Measurements from ENCODE around the gene CHRNB2.
A peak's percentile ranks its signal among the peaks of the same experiment; 100 is the strongest.

CHRNB2 gene

GRCh38 chr1:154546264-154547063, 21.1 kb upstream of the CHRNB2 start:
- ChIA-PET CTCF (interaction anchor here (0.6 to 14.3 kb wide), 72 partner anchors 9 to 473 kb away, joined by 3 to 369 read pairs (median 4); partner anchors contain the start of genes SHE, TDRD10 and UBE2Q1), POLR2A (interaction anchor here (0.7 kb wide), 1 partner anchor 60 kb away, joined by 3 read pairs; no protein-coding TSS in a partner anchor)
- peak; percentile 89 for TF ChIP-seq CTCF (IDR thresholded peaks at IDR 0.05; ENCODE audit: control extremely low read depth, extremely low read depth, low read depth, missing control alignments)
- peak; percentile 82 for DNase-seq (ENCODE audit: extremely low spot score)

DNA sequence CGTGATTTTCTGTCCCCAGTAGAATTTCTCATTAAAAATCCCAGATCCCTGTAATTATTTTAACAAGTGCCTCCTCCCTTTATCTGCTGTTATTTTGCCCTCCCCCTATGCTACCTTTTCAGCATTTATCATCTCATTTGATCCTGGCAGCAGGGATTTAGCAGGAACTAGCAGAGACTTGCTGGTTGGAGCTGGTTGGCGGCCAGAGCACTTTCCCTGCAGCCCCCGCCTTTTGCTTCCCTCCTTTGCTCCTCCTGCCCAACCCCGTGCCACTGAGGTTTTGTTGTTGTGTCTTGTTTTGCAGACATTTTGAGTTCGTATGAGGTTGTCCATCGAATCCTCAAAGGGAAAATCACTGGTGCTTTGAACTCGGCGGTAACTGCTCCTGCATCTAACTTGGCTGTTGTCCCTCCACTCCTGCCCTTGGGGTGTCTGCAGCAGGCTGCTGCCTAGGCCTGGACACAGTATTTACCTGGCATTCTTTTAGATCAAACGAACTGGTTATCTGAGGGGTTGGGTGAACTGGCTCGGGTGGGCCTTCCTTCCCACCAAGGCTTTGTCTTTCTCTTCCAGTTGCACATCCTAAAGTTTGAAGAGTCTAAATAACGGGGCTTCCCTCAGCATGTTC, 20.4 kb upstream of the CHRNB2 start:
- TF ChIP-seq CTCF (IDR thresholded peaks at IDR 0.05; ENCODE audit: control extremely low read depth, extremely low read depth, low read depth, missing control alignments): no peak
- DNase-seq (ENCODE audit: extremely low spot score): no peak
- CTCF ChIA-PET: interaction anchor here (0.6 to 14.3 kb wide), 68 partner anchors 8 to 473 kb away, joined by 3 to 369 read pairs (median 4); partner anchors contain the start of genes SHE, TDRD10 and UBE2Q1
- POLR2A ChIA-PET: interaction anchor here (0.7 kb wide), 1 partner anchor 61 kb away, joined by 3 read pairs; no protein-coding TSS in a partner anchor

GRCh38 chr1:154548028-154548427, 19.6 kb upstream of the CHRNB2 start:
- POLR2A ChIA-PET: no interaction called here
- TF ChIP-seq CTCF (IDR thresholded peaks at IDR 0.05; ENCODE audit: control extremely low read depth, extremely low read depth, low read depth, missing control alignments): no peak
- DNase-seq (ENCODE audit: extremely low spot score): no peak
- CTCF ChIA-PET: interaction anchor here (4.4 to 14.3 kb wide), 2 partner anchors 68 to 81 kb away, joined by 42 to 369 read pairs; no protein-coding TSS in a partner anchor

GRCh38 chr1:154549202-154549770, 18.3 kb upstream of the CHRNB2 start:
- no peak for TF ChIP-seq CTCF (IDR thresholded peaks at IDR 0.05; ENCODE audit: control extremely low read depth, extremely low read depth, low read depth, missing control alignments)
- DNase-seq (ENCODE audit: extremely low spot score): no peak
- POLR2A ChIA-PET: interaction anchor here (0.9 kb wide), 1 partner anchor 68 kb away, joined by 3 read pairs; no protein-coding TSS in a partner anchor
- CTCF ChIA-PET: interaction anchor here (1.2 to 14.3 kb wide), 3 partner anchors 36 to 83 kb away, joined by 3 to 369 read pairs (median 42); no protein-coding TSS in a partner anchor

DNA sequence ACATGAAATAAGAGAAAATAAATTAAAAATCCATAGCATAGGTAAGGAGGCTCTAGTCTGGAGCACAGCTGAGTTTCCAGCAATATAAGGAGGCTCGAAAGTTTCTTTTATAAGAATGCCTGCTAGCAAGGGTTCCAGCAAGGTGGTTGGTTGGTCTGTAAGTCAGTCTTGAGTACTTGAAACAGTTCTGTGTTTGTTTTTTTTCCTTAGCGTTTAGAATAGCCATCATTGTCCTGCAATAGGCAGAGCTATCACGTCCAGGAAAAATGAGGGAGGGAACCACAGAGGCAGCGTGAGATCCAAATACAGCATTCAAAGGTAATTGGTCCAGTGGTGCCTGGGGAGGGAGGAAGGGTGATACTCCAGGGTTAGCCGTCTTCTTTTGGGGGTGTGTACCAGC, 17.5 kb upstream of the CHRNB2 start:
- ChIA-PET POLR2A (no interaction called here), CTCF (interaction anchor here (0.6 to 14.3 kb wide), 5 partner anchors 10 to 328 kb away, joined by 3 to 369 read pairs (median 3); no protein-coding TSS in a partner anchor)
- no peak for DNase-seq (ENCODE audit: extremely low spot score)
- TF ChIP-seq CTCF (IDR thresholded peaks at IDR 0.05; ENCODE audit: control extremely low read depth, extremely low read depth, low read depth, missing control alignments): no peak

GRCh38 chr1:154550657-154551056, 16.9 kb upstream of the CHRNB2 start:
- no peak for DNase-seq (ENCODE audit: extremely low spot score)
- POLR2A ChIA-PET: no interaction called here
- CTCF ChIA-PET: interaction anchor here (0.6 to 14.3 kb wide), 5 partner anchors 8 to 328 kb away, joined by 3 to 369 read pairs (median 3); no protein-coding TSS in a partner anchor
- TF ChIP-seq CTCF (IDR thresholded peaks at IDR 0.05; ENCODE audit: control extremely low read depth, extremely low read depth, low read depth, missing control alignments): no peak

Measured in GM10248 (cell line).